Measurements from ENCODE around the gene SFXN1. TPM values are rescaled to one million over a fixed set of nuclear protein-coding genes. Genes with fewer than 3 reads are reported as not detected.

SFXN1 gene
- total and polyA plus RNA-seq, 4 donors: 47.3 to 241 (median 53.7) TPM

GRCh38 chr5:175519006-175519405 lies 40.6 kb downstream of the SFXN1 start (continued):
- TF ChIP-seq CTCF (IDR thresholded peaks at IDR 0.05; ENCODE audit: low read depth, low read length, missing input control) (no peak), ZBTB33 (IDR thresholded peaks at IDR 0.05) (no peak)

- DNase-seq (ENCODE audit: low spot score): no peak
- Histone ChIP-seq H3K27me3 (ENCODE audit: control insufficient read depth in 4 of 4, insufficient read depth in 4 of 4, low read length in 3 of 4) (no peaks in the 10 kb centered on the region), H3K4me3 (ENCODE audit: low read depth in 1 of 3, low read length in 3 of 3) (no peak overlapping the region), H3K9me3 (ENCODE audit: control insufficient read depth in 4 of 4, low read length in 3 of 4) (no peaks in the 10 kb centered on the region), H3K36me3 (ENCODE audit: control insufficient read depth in 4 of 4, insufficient read depth in 3 of 4, low read depth in 1 of 4, low read length in 3 of 4) (peaks cover 6 to 70% (median 66%) of the 10 kb centered on the region in 4 donors), H3K27ac (ENCODE audit: low read depth in 1 of 2, low read length in 2 of 2) (no peak overlapping the region), H3K4me1 (ENCODE audit: control insufficient read depth in 4 of 4, insufficient read depth in 4 of 4, low read length in 3 of 4) (no peaks in the 10 kb centered on the region), H3K9ac (ENCODE audit: low read depth in 1 of 2, low read length in 2 of 2) (no peak overlapping the region)
- WGBS: 96% methylated on average over 5 of the region's 5 CpGs
- no peak for TF ChIP-seq RXRA (IDR thresholded peaks at IDR 0.05)
- TF ChIP-seq GABPA (IDR thresholded peaks at IDR 0.05 in 1 of 2, conservative IDR thresholded peaks at IDR 0.05 in 1 of 2): no peak
- TF ChIP-seq TAF1 (conservative IDR thresholded peaks at IDR 0.05): no peak
- no peak for TF ChIP-seq FOXA2 (IDR thresholded peaks at IDR 0.05)
- TF ChIP-seq SP1 (IDR thresholded peaks at IDR 0.05): no peak
- TF ChIP-seq EGR1 (IDR thresholded peaks at IDR 0.05; ENCODE audit: low read depth in 2 of 2): no peak
- TF ChIP-seq JUND (IDR thresholded peaks at IDR 0.05): no peak
- TF ChIP-seq HNF4G (IDR thresholded peaks at IDR 0.05): no peak
- TF ChIP-seq HNF4A (conservative IDR thresholded peaks at IDR 0.05): no peak
- no peak for TF ChIP-seq RAD21 (IDR thresholded peaks at IDR 0.05)
- no peak for TF ChIP-seq ZBTB33 (IDR thresholded peaks at IDR 0.05)
- no peak for TF ChIP-seq ATF3 (IDR thresholded peaks at IDR 0.05)
- TF ChIP-seq FOXA1 (IDR thresholded peaks at IDR 0.05): no peak
- no peak for TF ChIP-seq YY1 (IDR thresholded peaks at IDR 0.05)
- no peak for TF ChIP-seq MAX (IDR thresholded peaks at IDR 0.05)
Observed at GRCh38 chr5:175520321-175520720, 42.0 kb downstream of the SFXN1 start.

GRCh38 chr5:175520873-175521272 lies 42.5 kb downstream of the SFXN1 start:
- H3K36me3 ChIP-seq (ENCODE audit: control insufficient read depth in 4 of 4, insufficient read depth in 3 of 4, low read depth in 1 of 4, low read length in 3 of 4): peaks cover 6 to 69% (median 61%) of the 10 kb centered on the region in 4 donors
- 95% methylated on average over 2 of the region's 2 CpGs for WGBS

More at GRCh38 chr5:175520873-175521272, 42.5 kb downstream of the SFXN1 start:
- Histone ChIP-seq H3K9ac (ENCODE audit: low read depth in 1 of 2, low read length in 2 of 2) (no peak overlapping the region), H3K27me3 (ENCODE audit: control insufficient read depth in 4 of 4, insufficient read depth in 4 of 4, low read length in 3 of 4) (no peaks in the 10 kb centered on the region), H3K27ac (ENCODE audit: low read depth in 1 of 2, low read length in 2 of 2) (no peak overlapping the region), H3K4me1 (ENCODE audit: control insufficient read depth in 4 of 4, insufficient read depth in 4 of 4, low read length in 3 of 4) (no peaks in the 10 kb centered on the region), H3K4me3 (ENCODE audit: low read depth in 1 of 3, low read length in 3 of 3) (no peak overlapping the region), H3K9me3 (ENCODE audit: control insufficient read depth in 4 of 4, low read length in 3 of 4) (no peaks in the 10 kb centered on the region)
- TF ChIP-seq CTCF (IDR thresholded peaks at IDR 0.05; ENCODE audit: low read depth, low read length, missing input control): no peak
- no peak for TF ChIP-seq RAD21 (IDR thresholded peaks at IDR 0.05)
- TF ChIP-seq GABPA (IDR thresholded peaks at IDR 0.05 in 1 of 2, conservative IDR thresholded peaks at IDR 0.05 in 1 of 2): no peak
- no peak for TF ChIP-seq EGR1 (IDR thresholded peaks at IDR 0.05; ENCODE audit: low read depth in 2 of 2)
- TF ChIP-seq HNF4G (IDR thresholded peaks at IDR 0.05): no peak
- TF ChIP-seq ATF3 (IDR thresholded peaks at IDR 0.05): no peak
- no peak for TF ChIP-seq RXRA (IDR thresholded peaks at IDR 0.05)
- no peak for TF ChIP-seq TAF1 (conservative IDR thresholded peaks at IDR 0.05)
- TF ChIP-seq JUND (IDR thresholded peaks at IDR 0.05): no peak
- TF ChIP-seq FOXA1 (IDR thresholded peaks at IDR 0.05): no peak
- no peak for TF ChIP-seq FOXA2 (IDR thresholded peaks at IDR 0.05)
- TF ChIP-seq ZBTB33 (IDR thresholded peaks at IDR 0.05): no peak
- TF ChIP-seq HNF4A (conservative IDR thresholded peaks at IDR 0.05): no peak
- DNase-seq (ENCODE audit: low spot score): no peak

Measured in liver (tissue), 9 donors.